HG03139 (cell line): Measurements from ENCODE around the gene SEMA4B.

Source experiments
- ATAC-seq: cut with Tn5 transposase; IDR thresholded peaks from one replicate; pipeline ENCODE4 v1.9.1; 2021; ENCODE audit not compliant: unreplicated experiment

The SEMA4B gene

GRCh38 chr15:90225047-90225446 lies 23.9 kb downstream of the SEMA4B start:
- ATAC-seq: no peak

DNA sequence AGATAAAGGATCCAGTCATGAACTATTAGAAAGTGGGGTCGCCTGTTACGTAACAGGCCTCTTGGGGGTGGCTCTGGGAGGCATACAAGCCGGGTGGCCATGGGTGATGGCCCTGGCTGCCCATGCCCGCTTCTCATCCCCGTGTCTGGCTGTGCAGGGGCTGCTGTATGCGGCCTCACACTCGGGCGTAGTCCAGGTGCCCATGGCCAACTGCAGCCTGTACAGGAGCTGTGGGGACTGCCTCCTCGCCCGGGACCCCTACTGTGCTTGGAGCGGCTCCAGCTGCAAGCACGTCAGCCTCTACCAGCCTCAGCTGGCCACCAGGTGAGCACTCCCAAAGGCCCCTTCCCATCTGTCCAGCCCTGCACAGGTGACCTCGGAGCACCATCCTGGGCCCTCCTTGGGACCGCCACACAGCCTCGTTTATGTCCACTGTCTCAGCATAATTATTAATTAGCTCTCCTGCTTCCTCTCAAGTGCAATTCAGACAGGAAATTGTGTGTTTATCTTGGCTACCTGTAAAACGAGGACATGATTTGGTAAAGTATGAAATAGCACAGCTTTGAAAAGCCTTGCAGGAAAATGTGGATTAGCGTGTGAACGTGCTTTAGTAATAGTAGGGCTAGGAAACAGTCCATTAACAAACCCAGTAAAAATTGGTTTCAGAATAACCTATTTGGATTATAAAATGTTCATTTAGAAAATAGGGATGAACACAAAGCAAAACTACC lies 24.5 kb downstream of the SEMA4B start:
- ATAC-seq: no peak

DNA sequence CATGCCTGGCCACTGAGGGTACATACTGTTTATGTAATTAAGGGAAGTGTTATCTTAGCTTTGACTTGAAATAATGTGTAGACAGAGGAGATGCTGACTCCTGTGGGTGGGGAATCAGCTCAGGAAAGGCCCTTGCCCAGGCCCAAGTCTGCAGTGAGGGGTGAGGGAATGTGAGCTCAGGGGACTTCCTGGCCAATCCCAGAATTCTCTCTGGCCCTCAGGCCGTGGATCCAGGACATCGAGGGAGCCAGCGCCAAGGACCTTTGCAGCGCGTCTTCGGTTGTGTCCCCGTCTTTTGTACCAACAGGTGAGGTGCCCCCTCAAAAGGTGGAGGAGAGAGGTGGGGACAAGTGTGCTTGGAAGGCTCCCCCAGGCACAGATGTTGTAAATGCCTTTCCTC lies 26.2 kb downstream of the SEMA4B start:
- ATAC-seq: no peak

DNA sequence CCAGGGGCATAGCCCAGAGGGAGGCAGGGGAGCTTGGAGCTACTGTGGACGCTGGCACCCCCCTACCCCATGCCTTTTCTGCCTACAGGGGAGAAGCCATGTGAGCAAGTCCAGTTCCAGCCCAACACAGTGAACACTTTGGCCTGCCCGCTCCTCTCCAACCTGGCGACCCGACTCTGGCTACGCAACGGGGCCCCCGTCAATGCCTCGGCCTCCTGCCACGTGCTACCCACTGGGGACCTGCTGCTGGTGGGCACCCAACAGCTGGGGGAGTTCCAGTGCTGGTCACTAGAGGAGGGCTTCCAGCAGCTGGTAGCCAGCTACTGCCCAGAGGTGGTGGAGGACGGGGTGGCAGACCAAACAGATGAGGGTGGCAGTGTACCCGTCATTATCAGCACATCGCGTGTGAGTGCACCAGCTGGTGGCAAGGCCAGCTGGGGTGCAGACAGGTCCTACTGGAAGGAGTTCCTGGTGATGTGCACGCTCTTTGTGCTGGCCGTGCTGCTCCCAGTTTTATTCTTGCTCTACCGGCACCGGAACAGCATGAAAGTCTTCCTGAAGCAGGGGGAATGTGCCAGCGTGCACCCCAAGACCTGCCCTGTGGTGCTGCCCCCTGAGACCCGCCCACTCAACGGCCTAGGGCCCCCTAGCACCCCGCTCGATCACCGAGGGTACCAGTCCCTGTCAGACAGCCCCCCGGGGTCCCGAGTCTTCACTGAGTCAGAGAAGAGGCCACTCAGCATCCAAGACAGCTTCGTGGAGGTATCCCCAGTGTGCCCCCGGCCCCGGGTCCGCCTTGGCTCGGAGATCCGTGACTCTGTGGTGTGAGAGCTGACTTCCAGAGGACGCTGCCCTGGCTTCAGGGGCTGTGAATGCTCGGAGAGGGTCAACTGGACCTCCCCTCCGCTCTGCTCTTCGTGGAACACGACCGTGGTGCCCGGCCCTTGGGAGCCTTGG lies 27.0 kb downstream of the SEMA4B start:
- no peak for ATAC-seq

DNA sequence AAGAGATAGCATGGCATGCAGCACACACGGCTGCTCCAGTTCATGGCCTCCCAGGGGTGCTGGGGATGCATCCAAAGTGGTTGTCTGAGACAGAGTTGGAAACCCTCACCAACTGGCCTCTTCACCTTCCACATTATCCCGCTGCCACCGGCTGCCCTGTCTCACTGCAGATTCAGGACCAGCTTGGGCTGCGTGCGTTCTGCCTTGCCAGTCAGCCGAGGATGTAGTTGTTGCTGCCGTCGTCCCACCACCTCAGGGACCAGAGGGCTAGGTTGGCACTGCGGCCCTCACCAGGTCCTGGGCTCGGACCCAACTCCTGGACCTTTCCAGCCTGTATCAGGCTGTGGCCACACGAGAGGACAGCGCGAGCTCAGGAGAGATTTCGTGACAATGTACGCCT lies 27.8 kb downstream of the SEMA4B start:
- no peak for ATAC-seq

GRCh38 chr15:90230071-90230494 lies 29.0 kb downstream of the SEMA4B start:
- ATAC-seq: no peak

DNA sequence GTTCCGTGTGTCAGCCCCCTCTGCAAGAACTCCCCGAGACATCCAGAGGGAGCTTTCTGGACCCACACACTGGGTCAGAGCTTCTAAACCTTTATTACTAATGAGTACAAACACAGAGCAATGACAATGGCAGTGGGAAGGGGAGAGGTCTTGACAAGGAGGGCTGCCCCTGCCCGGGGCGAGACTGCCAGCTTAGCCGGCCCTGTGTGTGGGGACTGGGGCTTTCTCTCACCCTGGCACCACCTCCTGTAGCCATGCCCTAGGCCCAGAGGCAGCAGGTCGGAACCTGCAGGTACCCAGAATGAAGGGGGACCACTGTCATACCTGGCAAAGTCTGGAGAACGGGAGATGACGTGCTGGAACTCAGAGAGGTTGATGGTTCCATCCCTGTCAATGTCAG lies 29.5 kb downstream of the SEMA4B start:
- no peak for ATAC-seq

DNA sequence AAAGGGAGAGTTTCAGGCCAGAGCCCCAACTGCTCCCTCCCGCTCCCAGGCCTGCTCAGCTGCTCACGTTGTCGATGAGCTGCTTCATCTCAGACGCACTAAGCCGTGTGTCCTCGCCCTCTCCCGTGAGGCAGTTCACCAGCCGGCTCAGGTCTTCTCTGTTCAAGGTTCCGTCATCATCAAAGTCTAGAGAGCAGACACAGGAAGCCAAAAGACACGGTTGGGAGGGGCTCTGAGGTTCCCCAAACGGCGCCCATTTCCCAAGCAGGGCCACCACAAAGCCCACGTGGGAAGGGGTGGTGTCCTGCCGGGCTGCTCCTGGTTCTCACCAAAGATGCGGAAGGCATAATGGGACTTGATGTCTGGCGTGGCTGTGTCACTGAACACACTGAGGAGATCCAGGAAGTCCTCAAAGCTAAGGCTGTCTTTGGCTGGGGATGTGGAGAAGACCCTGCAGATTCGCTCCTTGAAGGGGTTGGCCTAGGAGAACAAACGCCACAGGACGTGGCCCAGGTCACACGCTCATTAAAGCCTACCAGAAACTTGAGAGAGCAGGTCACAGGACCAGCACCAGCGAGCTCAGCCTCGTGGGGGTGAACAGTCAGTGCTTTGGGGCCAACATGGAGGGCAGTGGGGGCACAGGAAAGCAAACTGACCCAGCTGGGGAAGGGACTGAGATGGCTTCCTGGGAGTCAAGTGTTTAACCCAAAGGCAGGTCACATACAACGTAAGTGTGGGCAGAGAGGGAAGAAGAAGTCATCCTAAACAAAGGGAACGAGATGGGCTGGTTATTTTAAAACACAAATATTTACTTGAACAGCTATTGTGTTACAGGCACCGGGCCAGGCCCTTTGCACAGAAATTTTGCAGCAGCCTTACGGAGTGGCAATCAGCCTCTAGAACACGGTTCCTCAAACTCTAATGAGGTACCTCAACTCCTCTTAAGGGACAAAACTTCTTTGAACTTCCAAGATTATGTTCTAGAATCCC lies 30.2 kb downstream of the SEMA4B start:
- no peak for ATAC-seq

DNA sequence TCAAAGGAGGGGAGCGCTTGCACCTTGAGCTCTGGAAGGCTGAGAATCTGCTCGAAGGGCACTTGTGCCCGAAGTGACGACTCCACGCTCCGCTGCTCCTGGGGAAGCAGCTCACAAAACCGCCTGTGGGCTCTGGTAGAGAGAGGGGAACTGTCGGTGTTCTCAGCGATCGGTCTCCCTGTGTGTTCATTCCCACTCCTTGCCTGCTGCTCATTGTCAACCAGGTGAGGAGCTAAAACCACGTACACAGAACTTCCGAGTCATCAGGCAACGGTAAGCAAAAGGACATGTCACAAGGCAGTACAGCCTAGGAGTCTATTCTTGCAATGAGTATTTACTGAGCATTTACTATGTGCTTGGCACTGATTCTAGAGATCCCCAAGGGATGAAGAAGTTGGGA lies 31.1 kb downstream of the SEMA4B start:
- ATAC-seq: no peak

- ATAC-seq: no peak
Measured at GRCh38 chr15:90232941-90233386, 31.8 kb downstream of the SEMA4B start.

GRCh38 chr15:90233387-90234095 lies 32.4 kb downstream of the SEMA4B start, which contains the start of gene CIB1:
CIB1 (minus strand) TSS chr15:90233941; CDS start chr15:90233885, 56 bp downstream.
- peak; percentile 80 for ATAC-seq

GRCh38 chr15:90234096-90234988 lies 33.2 kb downstream of the SEMA4B start, which contains the start of gene GDPGP1:
GDPGP1 (plus strand) TSS chr15:90234209; CDS start chr15:90240909, 6,700 bp downstream.
- ATAC-seq: no peak

GRCh38 chr15:90239371-90239770 lies 38.2 kb downstream of the SEMA4B start:
- no peak for ATAC-seq

- no peak for ATAC-seq
Measured at GRCh38 chr15:90240856-90241255, 39.7 kb downstream of the SEMA4B start.

GRCh38 chr15:90241343-90242192 lies 40.4 kb downstream of the SEMA4B start:
- no peak for ATAC-seq

DNA sequence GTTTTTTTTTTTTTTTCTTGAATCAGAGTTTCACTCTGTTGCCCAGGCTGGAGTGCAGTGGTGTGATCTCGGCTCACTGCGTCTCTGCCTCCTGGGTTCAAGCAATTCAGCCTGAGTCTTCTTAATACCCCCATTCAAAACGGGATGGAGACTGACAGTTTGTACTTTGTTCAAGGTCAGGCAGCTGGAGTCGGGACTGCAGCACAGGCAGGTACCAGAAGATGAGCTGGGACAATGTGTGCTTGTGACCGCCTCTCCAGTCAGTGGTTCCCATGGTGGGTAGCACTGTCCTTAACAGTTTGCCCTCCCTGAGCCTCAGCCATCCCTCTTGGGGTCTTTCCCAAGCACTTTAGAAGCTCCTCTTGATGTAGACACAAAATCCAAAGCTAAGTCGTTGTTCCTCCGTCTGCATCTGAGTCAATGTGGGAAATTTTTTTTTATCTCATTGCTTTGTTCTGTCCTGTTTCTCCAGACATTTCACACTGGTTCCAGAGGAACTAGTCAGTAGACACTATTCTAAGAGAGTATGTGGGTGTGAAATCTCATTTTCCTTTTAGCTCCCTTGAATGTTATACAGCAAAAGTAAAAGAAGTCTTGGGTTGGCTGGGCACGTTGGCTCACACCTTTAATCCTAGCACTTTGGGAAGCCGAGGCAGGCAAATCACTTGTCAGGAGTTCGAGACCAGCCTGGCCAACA lies 43.0 kb downstream of the SEMA4B start:
- ATAC-seq: no peak

DNA sequence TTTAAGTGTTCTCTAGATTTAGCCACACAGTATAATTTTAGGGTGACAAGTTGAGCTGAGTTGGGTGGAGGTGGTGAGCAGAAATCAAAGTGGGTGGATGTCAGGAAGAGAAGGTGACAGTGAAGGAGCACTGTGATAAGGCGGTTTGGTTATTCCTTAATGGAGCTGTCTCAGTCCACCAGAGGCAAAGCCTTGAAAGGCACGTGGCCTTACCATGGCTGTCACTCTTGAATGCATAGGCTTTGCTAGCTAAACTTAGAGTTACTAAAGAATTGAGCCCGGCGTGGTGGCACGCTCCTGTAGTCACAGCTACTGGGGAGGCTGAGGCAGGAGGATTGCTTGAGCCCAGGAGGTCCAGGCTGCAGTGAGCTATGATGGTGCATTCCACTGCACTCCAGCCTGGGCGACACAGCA lies 47.7 kb downstream of the SEMA4B start:
- no peak for ATAC-seq
